Stimulated activated effector memory CD8-positive, alpha-beta T cell treated with anti-CD3 and anti-CD28 coated beads, Interleukin-12 subunit alpha, Interleukin-12 subunit beta, amount 100 ng/mL, for 72 hours (primary cell): ENCODE data around the gene ZNF891.

Experiments used
- ATAC-seq: fragments of 150-1000 bp; cut with Tn5 transposase; 2 replicates; pipeline ENCODE4 v1.10.0; 2021
- DNase-seq, 2 donors: peaks; one replicate each; pipeline ENCODE4 v3.0.0; 2021 to 2022; ENCODE audit warnings: low spot score in 2 of 2
- H3K27ac Mint-ChIP-seq: one replicate; pipeline ENCODE4 v1.8.0; 2022; ENCODE audit warnings: mild to moderate bottlenecking, mixed read lengths
- H3K36me3 Mint-ChIP-seq: one replicate; pipeline ENCODE4 v1.8.0; 2022; ENCODE audit warnings: mild to moderate bottlenecking, mixed read lengths
- H3K4me1 Mint-ChIP-seq: one replicate; pipeline ENCODE4 v1.8.0; 2022; ENCODE audit warnings: mixed read lengths
- H3K4me3 Mint-ChIP-seq: one replicate; pipeline ENCODE4 v1.8.0; 2022; ENCODE audit warnings: mild to moderate bottlenecking, mixed read lengths
- H3K9me3 Mint-ChIP-seq: one replicate; pipeline ENCODE4 v1.8.0; 2022; ENCODE audit warnings: mixed read lengths

ZNF891 gene

DNA sequence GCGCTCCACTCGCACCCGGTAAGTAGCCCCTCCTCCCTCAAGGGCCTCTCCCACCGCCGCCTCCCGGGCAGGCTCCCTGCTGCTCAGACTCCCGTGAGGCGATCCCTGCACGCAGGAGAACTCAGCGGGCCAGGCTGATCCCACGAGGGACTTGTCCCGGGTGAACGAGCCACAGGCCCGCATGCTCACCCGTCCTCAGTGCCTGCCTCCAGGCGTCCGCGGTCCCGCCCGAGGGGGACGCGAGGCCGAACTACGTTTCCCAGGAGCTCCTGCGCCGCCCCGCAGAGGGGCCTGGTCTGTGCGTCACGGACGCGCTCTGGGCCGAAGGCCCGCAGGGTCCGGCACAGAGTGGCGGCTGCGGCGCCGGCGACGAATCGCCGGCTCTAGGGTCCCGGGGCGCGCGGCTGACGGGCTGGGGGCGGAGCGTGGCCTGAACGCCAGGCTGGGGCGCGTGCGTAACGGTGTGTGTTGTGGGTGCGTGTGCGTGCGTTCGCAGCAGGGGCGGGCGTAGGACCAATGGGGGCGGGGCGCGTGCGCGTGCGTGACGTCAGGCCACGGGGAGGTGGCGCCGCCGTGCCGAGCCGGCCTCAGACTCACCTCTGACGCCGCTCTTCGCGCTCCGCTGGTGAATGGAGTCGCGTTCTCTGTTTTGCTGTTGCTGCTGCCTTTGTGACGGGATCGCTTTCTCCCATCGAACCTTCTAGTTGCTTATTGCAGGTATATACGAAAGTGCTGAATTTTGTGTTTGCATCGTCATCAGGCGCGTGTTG lies at the start of gene ZNF891, which contains the start of gene ZNF10:
Gene ZNF891, minus strand, starts transcription at position 237 of the 770 bp plus-strand sequence. CDS start 8,356 bp downstream, outside the sequence.
Gene ZNF10, plus strand, starts transcription at position 590 of the 770 bp plus-strand sequence. CDS start 13,866 bp downstream, outside the sequence.
- peaks cover 22% of the 10 kb centered on the region for H3K4me1 Mint-ChIP-seq
- DNase-seq: peak; percentile 94 to 97
- peaks cover 56% of the 10 kb centered on the region for H3K36me3 Mint-ChIP-seq
- H3K27ac Mint-ChIP-seq: peak within 1 kb of the TSS; percentile 98
- peak within 1 kb of the TSS; percentile 96 for H3K4me3 Mint-ChIP-seq
- H3K9me3 Mint-ChIP-seq: peaks cover 22% of the 10 kb centered on the region
- ATAC-seq: peak; percentile 94

DNA sequence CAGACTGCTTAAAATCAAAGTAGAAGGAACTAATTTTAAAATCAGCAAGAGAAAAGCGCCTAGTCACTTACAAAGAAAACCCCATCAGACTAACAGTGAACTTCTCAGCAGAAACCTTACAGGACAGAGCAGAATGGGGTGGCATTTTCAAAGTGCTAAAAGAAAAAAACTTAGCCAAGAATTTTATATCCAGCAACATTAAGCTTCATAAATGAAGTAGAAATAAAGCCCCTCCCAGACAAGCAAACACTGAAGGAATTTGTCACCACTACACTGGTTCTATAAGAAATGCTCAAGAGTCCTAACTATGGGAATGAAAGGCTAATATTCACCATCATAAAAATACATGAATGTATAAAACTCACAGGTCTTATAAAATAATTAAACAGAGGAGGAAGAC lies 44.8 kb upstream of the ZNF891 start:
- Mint-ChIP-seq H3K4me1 (no peaks in the 10 kb centered on the region), H3K27ac (no peak overlapping the region), H3K4me3 (no peak overlapping the region), H3K36me3 (no peaks in the 10 kb centered on the region), H3K9me3 (peaks cover 28% of the 10 kb centered on the region)
- ATAC-seq (no peak), DNase-seq (no peak)

DNA sequence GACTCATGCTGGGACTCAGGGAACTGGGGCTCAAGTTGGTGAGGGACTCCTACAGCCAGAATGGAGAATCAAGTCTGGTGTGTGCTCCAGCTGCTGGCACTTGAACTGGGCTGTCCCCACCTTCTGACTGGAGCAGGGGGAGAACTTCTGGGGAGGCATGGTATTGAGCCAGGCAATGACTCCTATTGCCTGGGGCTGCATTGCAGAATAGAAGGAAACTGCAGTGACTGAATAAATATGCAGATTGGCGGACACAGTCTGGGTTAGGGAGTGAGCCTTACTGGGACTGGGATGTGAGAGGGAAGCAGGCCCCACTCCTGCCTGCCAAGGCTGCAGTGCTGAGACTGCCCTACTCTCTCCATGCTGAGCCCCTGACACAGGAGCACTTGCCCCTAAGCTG lies 42.4 kb upstream of the ZNF891 start:
- DNase-seq (no peak), ATAC-seq (no peak)
- no peak overlapping the region for H3K27ac Mint-ChIP-seq
- H3K4me1 Mint-ChIP-seq: no peaks in the 10 kb centered on the region
- peaks cover 33% of the 10 kb centered on the region for H3K9me3 Mint-ChIP-seq
- no peaks in the 10 kb centered on the region for H3K36me3 Mint-ChIP-seq
- H3K4me3 Mint-ChIP-seq: no peak overlapping the region

DNA sequence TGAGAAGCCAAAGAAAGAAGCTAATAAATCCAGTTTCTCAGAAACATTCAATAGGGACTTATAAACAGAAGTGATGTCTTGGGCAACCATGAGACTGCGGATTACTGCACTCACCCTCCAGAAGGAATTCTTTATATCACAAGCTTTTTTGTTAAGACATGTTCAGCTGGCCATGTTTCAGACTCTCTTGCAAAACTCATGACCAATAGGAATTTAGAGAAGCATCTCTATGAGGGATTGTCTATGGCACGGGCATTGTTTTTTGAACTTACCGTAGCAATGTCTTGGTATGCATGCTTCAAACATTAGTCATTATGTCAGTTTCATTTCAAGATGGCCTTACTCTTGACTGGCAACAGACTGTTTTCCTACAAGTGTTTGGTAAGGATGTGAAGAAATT lies 35.7 kb upstream of the ZNF891 start:
- H3K27ac Mint-ChIP-seq: no peak overlapping the region
- ATAC-seq (no peak), DNase-seq (no peak)
- no peak overlapping the region for H3K4me3 Mint-ChIP-seq
- H3K9me3 Mint-ChIP-seq: peaks cover 33% of the 10 kb centered on the region
- peaks cover 5% of the 10 kb centered on the region for H3K36me3 Mint-ChIP-seq
- no peaks in the 10 kb centered on the region for H3K4me1 Mint-ChIP-seq

DNA sequence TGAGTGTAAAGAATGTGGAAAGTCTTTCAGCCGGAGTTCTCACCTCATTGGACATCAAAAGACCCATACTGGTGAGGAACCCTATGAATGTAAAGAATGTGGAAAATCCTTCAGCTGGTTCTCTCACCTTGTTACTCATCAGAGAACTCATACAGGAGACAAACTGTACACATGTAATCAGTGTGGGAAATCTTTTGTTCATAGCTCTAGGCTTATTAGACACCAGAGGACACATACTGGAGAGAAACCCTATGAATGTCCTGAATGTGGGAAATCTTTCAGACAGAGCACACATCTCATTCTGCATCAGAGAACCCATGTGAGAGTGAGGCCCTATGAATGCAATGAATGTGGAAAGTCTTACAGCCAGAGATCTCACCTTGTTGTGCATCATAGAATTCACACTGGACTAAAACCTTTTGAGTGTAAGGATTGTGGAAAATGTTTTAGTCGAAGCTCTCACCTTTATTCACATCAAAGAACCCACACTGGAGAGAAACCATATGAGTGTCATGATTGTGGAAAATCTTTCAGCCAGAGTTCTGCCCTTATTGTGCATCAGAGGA lies 26.1 kb upstream of the ZNF891 start:
- H3K4me1 Mint-ChIP-seq: no peaks in the 10 kb centered on the region

DNA sequence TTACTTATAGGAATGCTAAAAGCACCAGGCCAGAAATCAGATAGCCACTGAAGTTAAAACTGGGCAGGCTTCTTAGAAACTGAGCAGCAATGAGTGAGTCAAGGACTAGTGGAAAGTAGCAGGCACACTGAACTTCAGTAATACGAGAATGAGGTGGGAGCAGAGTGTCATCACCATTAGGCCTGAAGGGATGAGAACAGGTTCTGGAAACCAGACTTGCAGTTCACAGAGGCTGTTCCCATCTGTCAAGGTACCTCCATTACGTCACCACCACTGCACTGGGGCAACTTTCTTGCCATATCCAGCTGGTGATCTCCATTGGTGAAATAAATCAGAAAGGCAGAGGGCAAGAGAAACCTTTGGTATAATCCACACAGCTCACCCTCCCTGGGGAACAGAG lies 15.9 kb upstream of the ZNF891 start:
- H3K4me1 Mint-ChIP-seq: no peaks in the 10 kb centered on the region
- ATAC-seq (no peak), DNase-seq (no peak)
- peaks cover 50% of the 10 kb centered on the region for H3K36me3 Mint-ChIP-seq
- no peak overlapping the region for H3K27ac Mint-ChIP-seq
- peaks cover 35% of the 10 kb centered on the region for H3K9me3 Mint-ChIP-seq
- no peak overlapping the region for H3K4me3 Mint-ChIP-seq

More for the DNA sequence above, 26.1 kb upstream of the ZNF891 start:
- Mint-ChIP-seq H3K36me3 (peaks cover 41% of the 10 kb centered on the region), H3K9me3 (peaks cover 55% of the 10 kb centered on the region), H3K27ac (no peak overlapping the region), H3K4me3 (no peak overlapping the region)
- ATAC-seq (no peak), DNase-seq (no peak)

DNA sequence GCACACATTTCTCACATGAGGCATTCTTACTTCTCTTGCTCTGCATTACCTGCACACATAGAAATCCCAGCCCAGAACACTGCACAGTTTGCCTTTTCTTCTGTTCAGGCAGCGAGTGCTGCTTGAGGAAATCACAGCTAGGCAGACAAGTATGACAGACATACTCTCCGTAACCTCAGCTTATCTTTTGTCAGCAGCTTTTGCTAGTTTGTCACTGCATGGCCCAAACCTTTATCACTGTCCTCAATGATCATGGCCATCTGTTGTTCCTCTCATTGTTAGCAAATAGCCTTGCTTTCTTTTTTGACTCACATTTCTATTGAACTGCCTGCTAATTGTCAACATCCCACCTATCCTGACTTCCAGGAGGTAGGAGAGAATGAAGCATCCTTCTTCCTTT lies 5.7 kb upstream of the ZNF891 start:
- no peak for DNase-seq
- Mint-ChIP-seq H3K27ac (no peak overlapping the region), H3K36me3 (peaks cover 34% of the 10 kb centered on the region), H3K4me3 (no peak overlapping the region), H3K9me3 (peaks cover 46% of the 10 kb centered on the region), H3K4me1 (peaks cover 7% of the 10 kb centered on the region)
- ATAC-seq: no peak

DNA sequence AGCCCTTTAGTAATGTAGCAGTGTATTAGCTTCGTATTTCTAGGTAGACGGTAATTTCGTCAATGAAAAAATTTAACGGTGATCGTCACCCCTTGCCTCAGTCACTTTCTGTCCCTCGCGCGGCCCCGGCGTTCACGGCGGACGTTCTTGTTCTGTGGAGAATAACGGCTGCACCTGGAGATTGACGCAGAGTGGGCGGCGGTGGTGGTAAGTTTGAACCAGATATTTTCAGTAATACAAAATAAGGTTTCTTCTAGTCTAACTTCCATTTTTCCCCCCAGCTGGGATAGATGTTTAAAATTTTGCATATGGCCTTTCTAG lies 694 bp upstream of the ZNF891 start:
- DNase-seq (no peak), ATAC-seq (peak; percentile 6)
- Mint-ChIP-seq H3K27ac (peak overlapping the region; percentile 98), H3K36me3 (peaks cover 57% of the 10 kb centered on the region), H3K9me3 (peaks cover 26% of the 10 kb centered on the region), H3K4me1 (peaks cover 22% of the 10 kb centered on the region), H3K4me3 (peak overlapping the region; percentile 96)

DNA sequence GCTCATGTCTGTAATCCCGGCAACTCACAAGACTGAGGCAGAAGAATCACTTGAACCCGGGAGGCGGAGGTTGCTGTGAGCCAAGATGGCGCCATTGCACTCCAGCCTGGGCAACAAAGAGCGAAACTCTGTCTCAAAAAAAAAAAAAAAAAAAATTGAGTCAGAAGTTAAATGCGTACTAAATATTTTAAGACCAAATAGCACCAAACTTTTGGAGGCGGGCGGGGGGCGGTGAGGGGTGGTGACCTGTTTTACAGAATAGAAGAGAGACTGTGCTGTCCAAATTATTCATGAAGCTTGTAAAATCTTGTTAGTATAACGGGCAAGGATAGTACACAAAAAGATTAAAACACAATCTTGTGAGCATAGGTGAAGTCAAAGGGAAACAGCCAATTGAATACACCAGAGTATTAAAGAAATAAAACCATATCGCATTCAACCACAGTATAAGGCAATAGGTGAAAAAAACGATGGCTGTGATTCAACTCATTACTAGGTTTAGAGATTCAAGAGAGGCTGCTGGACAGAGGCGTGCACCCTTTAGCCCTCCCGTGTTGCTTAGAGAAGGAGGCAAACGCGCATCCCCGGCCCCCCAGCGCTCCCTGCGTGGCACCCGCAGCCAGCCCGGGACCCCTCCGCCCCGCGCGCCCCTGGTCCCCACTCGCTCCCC lies 571 bp downstream of the ZNF891 start:
- H3K4me3 Mint-ChIP-seq: peak overlapping the region; percentile 96
- DNase-seq: no peak
- peaks cover 21% of the 10 kb centered on the region for H3K9me3 Mint-ChIP-seq
- peak overlapping the region; percentile 98 for H3K27ac Mint-ChIP-seq
- H3K4me1 Mint-ChIP-seq: peaks cover 22% of the 10 kb centered on the region
- peaks cover 51% of the 10 kb centered on the region for H3K36me3 Mint-ChIP-seq
- ATAC-seq: peak; percentile 33

DNA sequence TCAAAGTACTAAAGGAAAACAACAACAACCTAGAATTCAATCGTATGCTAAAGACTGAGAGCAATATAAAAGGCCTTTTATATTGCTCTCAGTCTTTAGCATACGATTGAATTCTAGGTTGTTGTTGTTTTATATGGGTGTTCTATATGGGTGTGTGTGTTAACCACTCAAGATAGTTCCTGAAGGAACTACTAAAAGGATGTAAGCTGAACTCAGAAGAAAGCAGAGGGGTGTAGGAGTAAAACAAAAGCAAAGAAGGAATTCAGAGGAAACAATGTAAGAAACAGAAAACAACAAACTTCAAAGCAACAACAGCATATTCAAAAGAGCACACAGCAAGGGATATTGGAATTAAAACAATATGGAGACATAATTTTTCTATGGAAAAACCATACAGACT lies 5.4 kb downstream of the ZNF891 start:
- ATAC-seq (no peak), DNase-seq (no peak)
- H3K36me3 Mint-ChIP-seq: peaks cover 46% of the 10 kb centered on the region
- H3K4me3 Mint-ChIP-seq: no peak overlapping the region
- H3K9me3 Mint-ChIP-seq: peaks cover 23% of the 10 kb centered on the region
- no peak overlapping the region for H3K27ac Mint-ChIP-seq
- H3K4me1 Mint-ChIP-seq: peaks cover 5% of the 10 kb centered on the region

DNA sequence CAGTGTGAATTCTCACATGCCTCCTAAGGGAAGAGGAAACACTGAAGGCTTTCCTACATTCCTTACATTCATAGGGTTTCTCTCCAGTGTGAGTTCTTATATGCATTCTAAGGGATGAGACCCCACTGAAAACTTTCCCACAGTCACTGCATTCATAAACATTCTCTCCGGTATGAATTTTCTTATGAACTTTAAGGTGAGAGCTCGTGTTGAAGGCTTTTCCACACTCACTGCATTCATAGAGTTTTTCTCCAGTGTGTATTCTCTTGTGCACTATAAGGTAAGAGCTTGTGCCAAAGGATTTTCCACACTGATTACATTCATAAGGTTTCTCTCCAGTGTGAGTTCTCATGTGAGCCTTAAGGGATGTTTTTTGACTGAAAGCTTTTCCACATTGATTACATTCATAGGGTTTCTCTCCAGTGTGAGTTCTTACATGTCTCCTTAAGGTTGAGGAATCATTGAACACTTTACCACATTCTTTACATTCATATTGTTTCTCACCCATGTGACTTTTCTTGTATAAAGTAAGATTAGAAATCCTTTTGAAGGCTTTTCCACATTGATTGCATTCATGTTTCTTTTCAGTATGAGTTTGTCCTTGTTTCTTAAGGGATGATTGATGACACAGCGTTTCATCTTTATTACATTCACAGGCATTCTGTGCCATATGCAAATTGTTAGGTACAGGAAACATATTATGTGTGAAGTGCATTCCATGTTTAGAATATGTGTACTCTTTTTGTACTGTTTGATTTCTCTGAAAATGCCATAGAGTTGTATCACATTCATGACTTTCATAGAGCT lies 9.5 kb downstream of the ZNF891 start:
- no peak overlapping the region for H3K4me3 Mint-ChIP-seq
- peaks cover 38% of the 10 kb centered on the region for H3K9me3 Mint-ChIP-seq
- peaks cover 14% of the 10 kb centered on the region for H3K36me3 Mint-ChIP-seq
- no peaks in the 10 kb centered on the region for H3K4me1 Mint-ChIP-seq
- no peak overlapping the region for H3K27ac Mint-ChIP-seq
- ATAC-seq (no peak), DNase-seq (no peak)

DNA sequence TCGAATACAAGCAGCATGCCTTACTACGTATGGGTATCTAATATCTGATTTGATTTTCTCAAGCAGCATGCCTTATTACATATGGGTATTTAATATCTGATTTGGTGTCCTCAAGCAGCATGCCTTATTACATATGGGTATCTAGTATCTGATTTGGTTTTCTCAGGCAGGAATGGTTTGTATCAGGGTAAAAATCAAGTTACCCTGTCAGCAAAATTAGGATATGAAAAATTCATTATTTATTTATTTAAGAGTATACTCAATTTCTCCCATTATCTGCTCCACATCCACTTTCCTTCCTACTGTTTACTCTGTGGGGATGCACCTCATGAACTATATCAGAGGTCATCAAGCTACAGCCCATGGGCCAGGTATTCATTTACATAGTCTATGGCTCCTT lies 21.9 kb downstream of the ZNF891 start:
- DNase-seq (no peak), ATAC-seq (no peak)
- Mint-ChIP-seq H3K27ac (no peak overlapping the region), H3K9me3 (peaks cover 37% of the 10 kb centered on the region), H3K4me3 (no peak overlapping the region), H3K36me3 (peaks cover 42% of the 10 kb centered on the region), H3K4me1 (no peaks in the 10 kb centered on the region)

DNA sequence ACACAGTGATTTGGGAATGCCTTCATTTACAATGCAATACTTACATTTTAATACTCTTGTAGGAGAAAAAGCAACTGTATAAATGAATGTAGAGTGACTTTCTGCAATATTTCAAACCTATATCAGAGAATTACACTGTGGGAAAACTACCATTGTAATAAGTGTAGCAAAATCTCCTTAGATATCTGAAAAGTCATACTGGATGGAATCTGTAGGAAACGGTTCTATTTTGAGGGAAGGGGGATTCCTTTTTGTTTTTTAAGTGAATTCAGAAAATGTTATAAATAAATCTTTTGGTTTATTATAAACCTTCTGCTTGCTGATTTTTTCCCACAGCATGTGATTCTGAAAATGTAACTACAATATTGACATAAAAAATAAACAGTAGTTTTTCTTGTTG lies 23.0 kb downstream of the ZNF891 start:
- Mint-ChIP-seq H3K4me1 (no peaks in the 10 kb centered on the region), H3K27ac (no peak overlapping the region), H3K9me3 (peaks cover 39% of the 10 kb centered on the region), H3K4me3 (no peak overlapping the region), H3K36me3 (peaks cover 52% of the 10 kb centered on the region)
- ATAC-seq: no peak
- no peak for DNase-seq

DNA sequence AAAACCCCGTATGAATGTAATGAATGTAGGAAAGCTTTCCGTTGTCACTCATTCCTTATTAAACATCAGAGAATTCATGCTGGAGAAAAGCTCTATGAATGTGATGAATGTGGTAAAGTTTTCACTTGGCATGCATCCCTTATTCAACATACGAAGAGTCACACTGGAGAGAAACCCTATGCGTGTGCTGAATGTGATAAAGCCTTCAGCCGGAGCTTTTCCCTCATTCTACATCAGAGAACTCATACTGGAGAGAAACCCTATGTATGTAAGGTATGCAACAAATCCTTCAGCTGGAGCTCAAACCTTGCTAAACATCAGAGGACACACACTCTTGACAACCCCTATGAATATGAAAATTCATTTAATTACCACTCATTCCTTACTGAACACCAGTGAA lies 23.8 kb downstream of the ZNF891 start:
- DNase-seq: no peak
- no peak for ATAC-seq
- H3K4me1 Mint-ChIP-seq: no peaks in the 10 kb centered on the region
- H3K36me3 Mint-ChIP-seq: peaks cover 61% of the 10 kb centered on the region
- H3K4me3 Mint-ChIP-seq: no peak overlapping the region
- H3K27ac Mint-ChIP-seq: no peak overlapping the region
- H3K9me3 Mint-ChIP-seq: peaks cover 40% of the 10 kb centered on the region

DNA sequence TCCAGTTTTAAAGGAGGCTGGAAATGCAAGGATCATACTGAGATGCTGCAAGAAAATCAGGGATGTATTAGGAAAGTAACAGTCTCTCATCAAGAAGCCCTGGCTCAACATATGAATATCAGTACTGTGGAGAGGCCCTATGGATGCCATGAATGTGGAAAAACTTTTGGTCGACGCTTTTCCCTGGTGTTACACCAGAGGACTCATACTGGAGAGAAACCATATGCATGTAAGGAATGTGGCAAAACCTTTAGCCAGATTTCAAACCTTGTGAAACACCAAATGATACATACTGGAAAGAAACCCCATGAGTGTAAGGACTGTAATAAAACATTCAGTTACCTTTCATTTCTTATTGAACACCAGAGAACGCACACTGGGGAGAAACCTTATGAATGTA lies 24.5 kb downstream of the ZNF891 start:
- Mint-ChIP-seq H3K9me3 (peaks cover 40% of the 10 kb centered on the region), H3K36me3 (peaks cover 67% of the 10 kb centered on the region), H3K4me3 (no peak overlapping the region), H3K4me1 (no peaks in the 10 kb centered on the region), H3K27ac (no peak overlapping the region)
- ATAC-seq: no peak
- DNase-seq: no peak
